Dedifferentiated amniotic fluid mesenchymal stem cell (primary cell): ENCODE measurements around the gene MASP2.
"Not testable (repeated sequence)": the region's sequence is repeated elsewhere in the genome, so short reads cannot be mapped to it uniquely, and the experiment has no call there.

ENCODE experiments used
- DNase-seq: peaks from one replicate; pipeline ENCODE4 v3.0.0-alpha.2; 2016; ENCODE audit errors: extremely low spot score

The MASP2 gene

DNA sequence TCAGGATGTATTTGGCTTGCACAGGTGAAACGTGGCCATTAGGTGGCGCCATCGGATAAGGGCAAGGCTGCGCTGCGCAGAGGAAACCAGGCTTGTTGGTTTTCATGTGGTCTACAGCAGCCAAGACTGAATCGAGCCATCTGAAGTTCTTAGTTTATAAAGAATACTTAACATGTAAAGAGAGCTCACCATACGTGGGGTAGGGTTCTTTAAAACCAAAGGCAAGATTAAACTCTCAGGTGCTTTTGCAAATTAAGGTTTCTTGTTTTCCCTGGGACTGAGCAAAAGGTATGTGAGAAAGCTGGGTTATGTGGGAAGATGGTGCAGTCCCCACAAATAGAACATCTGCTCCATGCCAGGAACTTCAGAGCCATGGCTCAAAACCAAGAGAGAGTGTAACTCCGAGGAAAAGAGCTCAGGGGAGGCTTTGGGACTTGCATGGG is 9.3 kb downstream of the MASP2 start:
- DNase-seq = peak; percentile 85

DNA sequence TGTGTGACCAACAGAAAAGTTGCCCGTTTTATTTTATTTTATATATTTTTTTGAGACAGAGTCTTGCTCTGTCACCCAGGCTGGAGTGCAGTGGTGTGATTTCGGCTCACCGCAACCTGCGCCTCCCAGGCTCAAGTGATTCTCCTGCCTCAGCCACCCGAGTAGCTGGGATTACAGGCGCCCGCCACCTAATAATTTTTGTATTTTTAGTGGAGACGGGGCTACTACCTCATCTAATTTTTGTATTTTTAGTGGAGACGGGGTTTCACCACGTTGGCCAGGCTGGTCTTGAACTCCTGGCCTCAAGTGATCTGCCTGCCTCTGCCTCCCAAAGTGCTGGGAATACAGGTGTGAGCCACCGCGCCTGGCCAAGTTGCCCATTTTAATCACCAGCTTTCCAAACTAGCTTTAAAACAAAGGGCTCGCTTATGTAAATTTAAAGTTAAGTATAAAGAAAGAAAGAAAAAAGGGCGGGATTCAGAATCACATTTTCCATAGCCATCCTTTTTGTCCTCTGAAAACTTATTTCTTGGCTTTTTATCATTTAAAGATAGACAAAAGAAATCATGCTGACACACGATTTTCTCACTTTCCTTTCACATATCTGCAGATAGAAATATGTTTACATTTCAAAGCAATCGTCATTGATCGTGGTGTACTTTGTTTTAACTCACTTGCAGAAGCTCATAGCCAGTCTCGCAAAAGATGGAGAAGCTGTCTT is 9.9 kb downstream of the MASP2 start:
- DNase-seq = not testable (repeated sequence)

DNA sequence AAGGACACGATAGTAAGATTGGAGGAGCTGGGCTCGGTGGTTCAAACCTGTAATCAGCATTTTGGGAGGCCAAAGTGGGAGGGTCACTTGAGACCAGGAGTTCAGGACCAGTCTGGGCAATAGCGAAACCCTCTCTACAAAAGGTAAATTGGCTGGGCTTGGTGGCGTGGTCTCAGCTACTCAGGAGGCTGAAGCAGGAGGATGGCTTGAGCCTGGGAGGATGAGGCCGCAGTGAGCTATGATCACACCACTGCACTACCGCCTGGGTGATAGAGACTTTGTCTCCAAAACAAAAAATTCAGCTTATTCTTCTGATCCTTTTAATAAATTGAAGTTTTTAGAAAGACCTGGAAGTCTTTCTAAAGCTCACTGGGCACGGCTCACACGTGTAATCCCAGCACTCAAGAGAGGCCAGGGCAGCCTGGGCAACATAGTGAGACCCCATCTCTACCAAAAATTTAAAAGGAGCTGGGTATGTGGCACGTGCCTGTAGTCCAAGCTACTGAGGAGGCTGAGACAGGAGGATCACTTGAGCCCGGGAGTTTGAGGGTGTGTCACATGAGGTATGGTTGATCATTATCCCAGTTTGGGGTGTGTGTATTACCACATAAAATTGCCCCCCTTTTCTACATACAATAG is 15.3 kb downstream of the MASP2 start:
- DNase-seq = no peak

DNA sequence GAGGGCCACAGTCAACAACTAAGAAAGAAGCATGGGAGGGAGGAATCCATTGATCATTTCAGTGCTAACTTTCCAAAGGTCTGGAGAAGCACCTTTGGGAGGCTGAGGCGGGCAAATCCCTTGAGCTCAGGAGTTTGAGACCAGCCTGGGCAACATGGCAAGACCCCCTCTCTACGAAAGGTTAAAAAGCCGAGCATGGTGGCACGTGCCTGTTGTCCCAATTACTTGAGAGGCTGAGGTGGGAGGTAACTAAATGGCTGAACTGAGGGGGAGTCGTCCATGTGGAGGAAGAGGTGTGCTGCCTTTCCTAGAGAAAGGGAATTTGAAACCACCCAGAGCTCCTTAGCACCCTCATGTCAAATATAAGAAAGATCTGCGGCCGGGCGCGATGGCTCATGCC is 16.2 kb downstream of the MASP2 start:
- DNase-seq = no peak

DNA sequence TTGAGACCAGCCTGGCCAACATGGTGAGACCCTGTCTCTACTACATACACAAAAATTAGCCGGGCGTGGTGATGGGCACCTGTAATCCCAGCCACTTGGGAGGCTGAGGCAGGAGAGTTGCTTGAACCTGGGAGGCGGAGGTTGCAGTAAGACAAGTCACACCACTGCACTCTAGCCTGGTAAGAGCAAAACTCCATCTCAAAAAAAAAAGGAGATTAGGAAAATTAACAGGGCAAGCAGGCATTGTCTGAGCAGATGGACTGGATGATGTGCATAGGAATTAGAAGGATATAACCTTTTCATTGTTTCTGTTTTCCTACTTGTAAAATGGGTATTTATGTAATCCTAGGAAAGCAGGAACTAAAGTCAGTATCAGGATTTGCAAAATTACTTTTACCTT is 19.0 kb downstream of the MASP2 start:
- no peak for DNase-seq

DNA sequence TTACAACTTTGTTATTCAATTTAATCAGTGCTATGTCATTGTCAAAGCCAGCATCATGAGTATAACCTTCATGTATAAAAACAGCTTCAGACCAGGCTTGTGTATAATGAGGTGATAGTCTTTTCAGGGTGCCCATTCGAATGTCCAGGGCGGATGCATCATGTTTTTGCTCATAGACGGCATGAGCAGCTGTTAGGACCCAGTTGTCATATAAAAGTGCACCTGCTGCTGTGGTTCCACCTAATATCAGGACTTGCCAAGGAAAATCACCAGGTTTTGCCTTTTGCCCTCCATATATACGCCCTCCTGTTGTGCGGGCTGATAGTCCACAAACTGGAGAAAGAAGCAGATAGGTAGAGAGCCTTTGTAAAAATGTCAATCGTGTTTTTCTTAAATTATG is 19.7 kb downstream of the MASP2 start:
- DNase-seq = no peak

DNA sequence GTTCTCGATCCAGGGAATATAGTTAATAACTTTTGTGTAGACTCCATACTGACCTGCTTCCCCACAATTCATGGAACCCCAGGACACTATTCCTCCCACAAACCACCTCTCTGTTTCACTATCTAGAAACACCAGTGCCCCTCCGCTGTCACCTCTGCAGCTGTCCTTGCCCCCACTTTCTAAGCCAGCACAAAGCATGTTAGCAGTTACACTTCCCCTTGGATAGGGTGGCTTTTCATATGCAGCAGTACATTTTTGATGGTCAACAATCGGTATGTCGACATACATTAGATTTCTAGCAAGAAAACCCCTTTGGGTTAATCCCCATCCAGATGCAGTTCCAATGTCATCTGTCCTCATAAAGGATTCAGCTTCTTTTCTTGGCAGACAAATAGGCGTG is 20.1 kb downstream of the MASP2 start:
- DNase-seq = no peak

DNA sequence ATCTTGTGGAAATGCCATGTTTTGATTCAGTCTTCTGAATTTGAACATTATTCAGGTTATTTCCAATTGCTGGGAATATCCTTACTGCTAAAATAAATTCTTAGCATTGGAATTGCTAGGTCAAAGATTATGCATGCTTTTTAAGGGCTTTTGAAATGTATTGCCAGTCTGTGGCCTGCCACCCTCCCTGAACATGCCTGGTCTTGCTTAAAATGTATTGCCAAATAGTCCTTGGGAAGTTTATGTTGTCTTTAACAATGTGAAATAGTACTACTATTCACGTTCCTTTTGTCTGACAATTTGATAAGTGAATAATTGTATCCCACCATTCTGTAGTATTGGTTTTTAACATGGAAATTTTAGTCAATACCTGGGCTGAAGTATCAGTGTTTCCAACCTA is 21.0 kb downstream of the MASP2 start:
- no peak for DNase-seq

DNA sequence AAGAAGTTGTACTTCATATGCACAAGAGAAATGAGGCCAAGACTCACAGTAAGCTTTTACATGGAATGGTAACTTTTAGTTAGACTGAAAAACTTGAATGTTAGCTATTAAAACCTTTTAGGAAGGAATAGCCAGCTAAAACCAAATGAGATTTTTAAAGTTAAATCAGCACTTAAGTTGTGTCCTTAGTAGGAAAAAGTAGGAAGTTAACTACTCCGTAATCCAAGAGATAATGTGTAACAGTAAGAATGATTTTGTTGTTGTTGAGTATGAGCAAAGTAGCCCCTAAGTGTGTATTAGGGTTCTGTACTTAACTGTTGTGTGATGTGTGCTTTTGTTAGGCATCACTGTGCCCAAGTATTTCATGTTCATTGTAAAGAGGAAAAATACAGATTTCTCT is 21.4 kb downstream of the MASP2 start:
- no peak for DNase-seq

DNA sequence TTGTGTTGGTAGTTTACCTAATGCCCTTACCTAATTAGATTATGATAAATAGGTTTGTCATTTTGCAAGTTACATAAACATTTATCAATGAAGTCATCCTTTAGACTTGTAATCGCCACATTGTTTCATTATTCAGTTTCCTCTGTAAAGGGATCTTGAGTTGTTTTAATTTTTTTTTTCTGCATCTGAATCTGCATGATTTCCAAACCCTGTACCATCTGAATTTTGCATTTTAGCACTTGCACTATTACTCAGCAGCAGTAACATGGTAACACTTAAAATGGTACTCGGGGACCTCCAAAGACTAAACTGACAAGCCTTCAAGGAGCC is 22.2 kb downstream of the MASP2 start:
- no peak for DNase-seq

DNA sequence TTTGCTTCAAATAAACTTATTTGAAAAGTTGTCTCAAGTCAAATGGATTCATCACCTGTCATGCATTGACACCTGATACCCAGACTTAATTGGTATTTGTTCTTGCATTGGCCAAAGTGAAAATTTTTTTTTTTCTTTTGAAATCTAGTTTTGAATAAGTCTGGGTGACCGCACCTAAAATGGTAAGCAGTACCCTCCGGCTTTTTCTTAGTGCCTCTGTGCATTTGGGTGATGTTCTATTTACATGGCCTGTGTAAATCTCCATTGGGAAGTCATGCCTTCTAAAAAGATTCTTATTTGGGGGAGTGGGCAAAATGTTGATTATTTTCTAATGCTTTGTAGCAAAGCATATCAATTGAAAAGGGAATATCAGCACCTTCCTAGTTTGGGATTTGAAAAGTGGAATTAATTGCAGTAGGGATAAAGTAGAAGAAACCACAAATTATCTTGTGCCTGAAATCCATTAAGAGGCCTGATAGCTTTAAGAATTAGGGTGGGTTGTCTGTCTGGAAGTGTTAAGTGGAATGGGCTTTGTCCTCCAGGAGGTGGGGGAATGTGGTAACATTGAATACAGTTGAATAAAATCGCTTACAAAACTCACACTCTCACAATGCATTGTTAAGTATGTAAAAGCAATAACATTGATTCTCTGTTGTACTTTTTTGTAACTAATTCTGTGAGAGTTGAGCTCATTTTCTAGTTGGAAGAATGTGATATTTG is 22.7 kb downstream of the MASP2 start:
- DNase-seq = no peak

DNA sequence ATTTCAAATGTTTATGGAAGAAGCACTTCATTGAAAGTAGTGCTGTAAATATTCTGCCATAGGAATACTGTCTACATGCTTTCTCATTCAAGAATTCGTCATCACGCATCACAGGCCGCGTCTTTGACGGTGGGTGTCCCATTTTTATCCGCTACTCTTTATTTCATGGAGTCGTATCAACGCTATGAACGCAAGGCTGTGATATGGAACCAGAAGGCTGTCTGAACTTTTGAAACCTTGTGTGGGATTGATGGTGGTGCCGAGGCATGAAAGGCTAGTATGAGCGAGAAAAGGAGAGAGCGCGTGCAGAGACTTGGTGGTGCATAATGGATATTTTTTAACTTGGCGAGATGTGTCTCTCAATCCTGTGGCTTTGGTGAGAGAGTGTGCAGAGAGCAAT is 23.8 kb downstream of the MASP2 start:
- no peak for DNase-seq

DNA sequence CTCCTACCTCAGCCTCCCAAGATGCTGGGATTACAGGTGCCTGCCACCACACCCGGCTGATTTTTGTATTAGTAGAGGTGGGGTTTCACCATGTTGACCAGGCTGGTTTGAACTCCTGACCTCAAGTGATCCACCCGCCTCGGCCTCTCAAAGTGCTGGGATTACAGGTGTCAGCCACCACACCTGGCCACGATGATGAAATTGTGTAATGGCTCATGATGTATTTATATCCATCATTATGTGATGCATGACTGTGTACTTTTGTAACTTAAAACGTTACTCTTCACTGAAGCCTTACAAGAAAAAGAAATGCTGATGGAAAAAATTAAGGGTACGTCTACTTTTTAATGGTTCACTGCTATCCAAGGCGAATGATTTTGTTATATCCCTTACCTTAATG is 27.1 kb downstream of the MASP2 start:
- DNase-seq = no peak

DNA sequence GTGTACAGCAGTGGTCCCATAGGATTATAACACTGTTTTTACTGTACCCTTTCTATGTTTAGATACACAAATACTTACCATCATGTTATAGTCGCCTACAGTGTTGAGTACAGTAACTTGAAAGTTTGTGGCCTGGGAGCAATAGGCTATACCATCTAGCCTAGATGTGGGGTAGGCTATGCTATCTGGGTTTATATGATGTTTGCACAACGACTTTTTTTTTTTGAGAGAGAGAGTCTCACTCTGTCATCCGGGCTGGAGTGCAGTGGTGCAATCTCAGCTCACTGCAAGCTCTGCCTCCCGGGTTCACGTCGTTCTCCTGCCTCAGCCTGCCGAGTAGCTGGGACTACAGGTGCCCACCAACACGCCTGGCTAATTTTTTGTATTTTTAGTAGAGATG is 27.7 kb downstream of the MASP2 start:
- not testable (repeated sequence) for DNase-seq

DNA sequence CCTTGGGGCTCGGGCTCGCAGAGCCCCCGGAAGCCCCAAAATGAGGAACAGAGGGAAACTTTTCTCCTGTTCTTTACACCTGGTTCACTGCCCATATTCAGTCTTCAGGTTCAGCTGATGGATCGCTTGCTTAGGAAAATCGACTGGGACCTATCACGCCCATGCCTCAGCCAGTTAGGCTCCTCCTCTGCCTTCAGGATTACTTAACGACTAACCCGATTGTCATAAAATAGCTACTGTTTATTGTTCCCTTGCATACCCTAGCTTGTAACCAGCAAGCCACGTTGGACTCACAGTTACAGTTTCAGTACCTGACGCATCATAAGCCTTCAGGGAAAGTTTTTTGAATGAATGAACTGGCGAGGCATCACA is 33.9 kb downstream of the MASP2 start:
- DNase-seq = no peak

DNA sequence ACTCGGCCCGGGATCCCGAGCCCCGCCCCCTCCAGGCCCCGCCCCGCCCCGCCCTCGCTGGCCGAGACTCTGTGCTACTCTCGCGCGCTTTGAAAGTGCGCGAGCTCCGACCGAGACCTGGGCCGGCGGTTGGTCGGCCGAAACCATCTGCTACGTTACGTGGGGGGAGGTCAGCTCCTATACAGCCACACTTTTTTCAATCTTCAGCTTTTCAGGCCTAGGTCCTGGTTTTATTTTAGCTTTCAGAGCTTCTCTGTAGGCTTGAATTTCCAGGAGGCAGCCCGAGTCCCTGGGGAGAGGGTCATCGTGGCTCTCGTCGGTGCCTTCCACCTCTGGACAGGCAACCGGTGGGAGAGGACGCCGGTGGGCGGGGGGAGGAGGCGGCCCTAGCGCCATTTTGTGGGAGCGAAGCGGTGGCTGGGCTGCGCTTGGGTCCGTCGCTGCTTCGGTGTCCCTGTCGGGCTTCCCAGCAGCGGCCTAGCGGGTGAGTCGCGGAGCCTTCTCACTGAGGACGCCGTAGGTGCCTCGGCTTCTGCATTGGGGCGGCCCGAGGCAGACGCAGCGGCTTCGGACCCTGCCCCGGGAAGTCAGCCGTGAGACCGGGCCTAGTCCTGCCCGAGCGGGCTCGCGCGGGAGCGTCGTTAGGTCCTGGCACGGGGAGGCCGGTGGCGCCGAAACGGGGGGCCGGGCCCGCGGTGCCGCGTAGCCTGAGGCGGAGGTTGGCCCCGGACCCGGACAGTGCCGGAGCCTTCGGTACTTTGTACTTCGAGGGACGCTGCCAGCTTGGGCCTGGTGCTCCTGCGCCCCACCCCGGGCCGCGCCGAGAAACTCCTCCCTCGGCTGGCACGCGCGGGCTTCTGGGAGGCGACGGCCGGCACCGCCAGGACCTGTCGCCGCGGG is 34.5 kb downstream of the MASP2 start, which contains the start of gene TARDBP:
Gene TARDBP, plus strand, starts transcription at position 395 of the 900 bp plus-strand sequence. CDS start 1,074 bp downstream, outside the sequence.
- DNase-seq = peak; percentile 83

DNA sequence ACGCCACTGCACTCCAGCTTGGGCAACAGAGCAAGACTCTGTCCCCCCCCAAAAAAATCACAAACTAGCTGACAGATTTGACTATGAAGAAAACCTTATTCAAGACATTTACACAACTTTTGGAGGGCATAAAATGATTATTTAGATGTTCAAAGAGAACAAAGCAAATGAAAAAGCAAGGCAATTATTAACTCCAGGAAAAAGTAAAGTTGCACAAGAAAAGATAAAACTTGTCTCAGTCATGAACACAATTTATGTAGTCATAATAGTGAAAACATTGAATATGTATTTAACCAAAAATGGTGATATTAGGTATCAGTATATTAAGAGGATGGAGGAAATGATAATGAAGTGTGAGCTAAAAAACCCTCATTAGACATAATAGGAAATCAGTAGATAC is 46.5 kb downstream of the MASP2 start:
- no peak for DNase-seq

DNA sequence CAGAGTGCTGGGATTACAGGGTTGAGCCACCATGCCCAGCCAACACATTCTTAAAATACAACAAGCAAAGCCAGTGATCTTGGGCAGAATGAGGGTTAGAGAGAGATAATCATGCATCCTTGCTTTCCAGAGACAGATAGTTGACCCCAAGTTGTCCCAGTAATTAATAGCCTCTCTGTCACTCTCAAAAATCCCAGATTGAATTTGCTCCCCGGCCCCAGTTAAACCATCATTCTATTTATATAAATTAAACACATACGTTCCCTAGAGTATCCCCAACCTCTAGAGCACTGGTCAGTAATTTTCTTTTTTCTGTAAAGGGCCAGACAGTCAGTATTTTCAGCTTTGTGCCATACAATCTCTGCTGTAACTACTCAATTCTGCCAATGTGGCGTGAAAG is 50.9 kb downstream of the MASP2 start:
- DNase-seq = no peak

DNA sequence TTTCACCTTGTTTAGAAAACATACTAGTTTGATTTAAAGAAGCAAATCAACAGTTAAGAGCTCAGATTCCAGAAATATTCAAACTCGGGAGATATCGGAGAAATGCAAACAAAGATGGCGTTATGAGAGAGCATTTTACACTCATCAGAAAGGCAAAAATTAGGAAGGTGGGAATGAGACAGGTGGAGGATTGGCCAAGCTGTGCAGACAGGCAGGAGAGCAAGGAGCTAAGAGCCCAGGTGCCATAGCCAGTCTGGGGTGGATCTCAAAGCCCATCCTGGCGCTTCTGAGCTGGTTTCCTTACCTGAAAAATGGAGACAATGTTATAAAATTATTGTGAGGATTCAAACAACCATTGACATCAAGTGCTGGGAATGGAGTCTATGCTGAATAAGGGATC is 54.2 kb downstream of the MASP2 start:
- DNase-seq = no peak

DNA sequence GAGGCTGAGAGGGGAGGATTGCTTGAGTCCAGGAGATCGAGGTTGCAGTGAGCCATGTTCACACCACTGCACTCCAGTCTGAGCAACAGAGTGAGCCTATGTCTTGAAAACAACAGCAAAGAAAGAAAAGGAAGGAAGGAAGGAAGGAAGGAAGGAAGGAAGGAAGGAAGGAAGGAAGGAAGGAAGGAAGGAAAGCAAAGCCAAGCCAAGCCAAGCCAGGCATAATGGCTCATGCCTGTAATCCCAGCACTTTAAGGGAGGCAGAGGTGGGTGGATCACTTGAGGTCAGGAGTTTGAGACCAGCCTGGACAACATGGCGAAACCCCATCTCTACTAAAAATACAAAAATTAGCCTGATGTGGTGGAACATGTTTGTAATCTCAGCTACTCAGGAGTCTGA is 55.0 kb downstream of the MASP2 start:
- DNase-seq = not testable (repeated sequence)

DNA sequence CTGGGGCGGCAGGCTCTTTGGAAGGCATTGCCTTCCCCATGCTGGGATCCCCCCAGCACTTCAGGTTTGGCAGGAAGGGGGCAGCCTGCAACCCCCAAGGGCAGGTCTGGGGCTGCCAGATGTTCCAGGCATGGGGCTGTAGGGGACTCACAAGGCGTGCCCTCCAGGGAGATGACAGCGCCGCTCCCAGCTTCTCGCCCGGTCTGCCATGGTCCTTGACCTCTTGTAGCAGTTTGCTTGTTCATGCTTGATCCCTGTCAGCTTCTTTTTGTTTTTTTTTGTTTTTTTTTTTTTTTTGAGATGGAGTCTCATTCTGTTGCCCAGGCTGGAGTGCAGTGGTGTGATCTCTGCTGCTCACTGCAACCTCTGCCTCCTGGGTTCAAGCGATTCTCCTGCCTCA is 56.2 kb downstream of the MASP2 start:
- DNase-seq = no peak

DNA sequence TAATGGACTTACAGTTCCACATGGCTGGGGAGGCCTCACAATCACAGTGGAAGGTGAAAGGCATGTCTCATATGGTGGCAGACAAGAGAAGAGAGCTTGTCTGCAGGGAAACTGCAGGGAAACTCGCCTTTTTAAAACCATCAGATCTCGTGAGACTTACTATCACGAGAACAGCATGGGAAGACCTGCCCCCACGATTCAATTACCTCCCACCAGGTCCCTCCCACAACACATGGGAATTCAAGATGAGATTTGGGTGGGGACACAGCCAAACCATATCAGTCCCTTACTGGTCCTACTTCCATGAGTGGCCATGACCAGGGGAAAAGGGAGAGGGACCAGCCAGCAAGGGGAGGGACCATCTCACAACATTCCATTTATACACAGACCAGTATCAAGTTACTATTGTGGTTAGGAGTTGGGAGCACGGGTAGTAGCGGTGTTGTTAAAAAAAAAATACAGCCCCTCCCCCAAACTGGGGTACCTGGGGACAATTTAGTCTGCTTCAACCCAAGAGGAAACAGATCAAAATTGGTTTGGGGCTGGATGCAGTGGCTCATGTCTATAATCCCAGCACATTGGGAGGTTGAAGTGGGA is 57.0 kb downstream of the MASP2 start:
- not testable (repeated sequence) for DNase-seq
